ENCODE measurements around the gene MT2A. TPM values are rescaled to one million over a fixed set of nuclear protein-coding genes. Genes with fewer than 3 reads are reported as not detected.

The MT2A gene
- total RNA-seq (2021; ENCODE audit: unreplicated experiment), result 673 TPM
- 986 TPM for polyA plus RNA-seq (2012; ENCODE audit: insufficient read length)
- percentile 97 among the genes with signal in this experiment for Bru-seq, nascent RNA
- BruChase-seq, experiment 1, labeled RNA remaining after a 2-hour chase, result percentile 95 among the genes with signal in this experiment
- BruChase-seq, experiment 2, labeled RNA remaining after a 6-hour chase, result percentile 98 among the genes with signal in this experiment
- long read RNA-seq, transcript MT2A-203 (1 exons, 903 nt), result minor isoform, 31 of 144 reads
- long read RNA-seq, transcript MT2A-201 (3 exons, 786 nt), result major isoform, 109 of 144 reads
- long read RNA-seq, partial matches to known transcripts, result 0 of 144 reads
- long read RNA-seq, other reads (novel, unspliced or antisense), result 1 of 144 reads

GRCh38 chr16:56608043-56608875 is at the start of gene MT2A:
Gene MT2A (plus strand): TSS chr16:56608584. CDS start chr16:56608656, 72 bp downstream.
- Histone ChIP-seq H3K4me3 (ENCODE audit: low read depth in 2 of 2, low read length in 2 of 2) (peak within 1 kb of the TSS; percentile 78 to 87), H3K4me1 (ENCODE audit: control insufficient read depth, insufficient read depth, low read length) (peaks cover 62% of the 10 kb centered on the region), H3K36me3 (ENCODE audit: control insufficient read depth, insufficient read depth, low read length) (peaks cover 3% of the 10 kb centered on the region; the same call in 1 of the 2 replicates), H3K9me3 (ENCODE audit: control insufficient read depth, insufficient read depth, low read depth, low read length) (no peaks in the 10 kb centered on the region), H3K27me3 (ENCODE audit: control insufficient read depth, insufficient read depth, low read length) (no peaks in the 10 kb centered on the region), H3K27ac (ENCODE audit: low read length) (peak within 1 kb of the TSS; percentile 95)
- ATAC-seq, result peak; percentile 77
- intact Hi-C loops (cut with micrococcal nuclease; ENCODE audit: unreplicated experiment) (loop anchor here (5.0 kb wide), 1 partner anchor 94 kb away; no protein-coding TSS in a partner anchor), in situ Hi-C loops (cut with HindIII; ENCODE audit: low pct_unique_long_range_greater_than_20kb, low sequenced_read_pairs) (no loop called here)
- ChIA-PET CTCF (interaction anchor here (0.7 to 1.0 kb wide), 3 partner anchors 9 to 17 kb away, joined by 3 read pairs; partner anchors contain the start of gene MT1E), POLR2A (interaction anchor here (0.7 kb wide), 2 partner anchors 12 to 19 kb away, joined by 3 to 4 read pairs; no protein-coding TSS in a partner anchor)
- TF ChIP-seq POLR2AphosphoS5 (IDR thresholded peaks at IDR 0.05; ENCODE audit: low read depth, low read length) (peak; percentile 92), CTCF (IDR thresholded peaks at IDR 0.05) (no peak), SIN3A (IDR thresholded peaks at IDR 0.05; ENCODE audit: borderline replicate concordance, insufficient read depth, low read depth, low read length) (peak; percentile 77; the same call in 1 of the 2 replicates), TCF7L2 (IDR thresholded peaks at IDR 0.05; ENCODE audit: low read depth, low read length) (peak; percentile 39; the same call in 1 of the 2 replicates), REST (IDR thresholded peaks at IDR 0.05; ENCODE audit: insufficient read depth in 1 of 2, low read depth in 2 of 2, low read length in 1 of 2) (no peak)
- BruUV-seq (replicated peaks), result TSS peak; percentile 60
- no peak for DNase-seq (ENCODE audit: low read depth, low spot score)

GRCh38 chr16:56559109-56559508 is 49.3 kb upstream of the MT2A start:
- Histone ChIP-seq H3K4me3 (ENCODE audit: low read depth in 2 of 2, low read length in 2 of 2) (no peak overlapping the region), H3K4me1 (ENCODE audit: control insufficient read depth, insufficient read depth, low read length) (no peaks in the 10 kb centered on the region), H3K27me3 (ENCODE audit: control insufficient read depth, insufficient read depth, low read length) (no peaks in the 10 kb centered on the region), H3K9me3 (ENCODE audit: control insufficient read depth, insufficient read depth, low read depth, low read length) (no peaks in the 10 kb centered on the region), H3K36me3 (ENCODE audit: control insufficient read depth, insufficient read depth, low read length) (no peaks in the 10 kb centered on the region), H3K27ac (ENCODE audit: low read length) (no peak overlapping the region)
- DNase-seq (ENCODE audit: low read depth, low spot score) (no peak), ATAC-seq (no peak)
- CTCF ChIA-PET, result no interaction called here
- BruUV-seq (replicated peaks), result no TSS peak
- TF ChIP-seq SIN3A (IDR thresholded peaks at IDR 0.05; ENCODE audit: borderline replicate concordance, insufficient read depth, low read depth, low read length) (no peak), POLR2AphosphoS5 (IDR thresholded peaks at IDR 0.05; ENCODE audit: low read depth, low read length) (no peak), REST (IDR thresholded peaks at IDR 0.05; ENCODE audit: insufficient read depth in 1 of 2, low read depth in 2 of 2, low read length in 1 of 2) (no peak)
- in situ Hi-C loops (cut with HindIII; ENCODE audit: low pct_unique_long_range_greater_than_20kb, low sequenced_read_pairs), result no loop called here
- intact Hi-C loops (cut with micrococcal nuclease; ENCODE audit: unreplicated experiment), result no loop called here
- POLR2A ChIA-PET, result no interaction called here
